ENCODE data around the gene LRRC41.

Gene LRRC41

GRCh38 chr1:46315669-46316403 lies 12.4 kb upstream of the LRRC41 start:
- in situ Hi-C loops (cut with HindIII; ENCODE audit: low pct_unique_long_range_greater_than_20kb, low sequenced_read_pairs) = no loop called here
- TF ChIP-seq JUND (IDR thresholded peaks at IDR 0.05; ENCODE audit: low read depth) = no peak
- no peak for DNase-seq (ENCODE audit: low read depth in 1 of 2, low spot score in 1 of 2)

DNA sequence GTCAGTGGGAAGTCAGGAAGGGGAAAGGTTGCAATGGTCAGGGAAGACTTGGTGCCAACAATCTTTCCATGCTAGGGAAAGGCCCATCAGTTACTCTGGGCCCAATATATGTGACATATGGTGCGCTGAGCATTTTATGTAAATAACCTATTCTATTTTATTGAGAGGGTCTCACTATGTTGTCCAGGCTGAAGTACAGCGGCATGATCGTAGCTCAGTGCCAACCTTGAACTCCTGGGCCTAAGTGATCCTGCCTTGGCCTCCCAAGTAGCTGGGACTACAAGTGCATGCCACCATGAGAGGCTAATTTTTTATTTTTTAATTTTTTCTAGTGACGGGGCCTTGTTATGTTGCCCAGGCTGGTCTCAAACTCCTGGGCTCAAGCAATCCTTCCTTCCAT lies 6.9 kb upstream of the LRRC41 start:
- DNase-seq (ENCODE audit: low read depth in 1 of 2, low spot score in 1 of 2) = no peak

GRCh38 chr1:46309401-46310159 lies 6.2 kb upstream of the LRRC41 start:
- no peak for TF ChIP-seq JUND (IDR thresholded peaks at IDR 0.05; ENCODE audit: low read depth)
- in situ Hi-C loops (cut with HindIII; ENCODE audit: low pct_unique_long_range_greater_than_20kb, low sequenced_read_pairs) = no loop called here
- DNase-seq (ENCODE audit: low read depth in 1 of 2, low spot score in 1 of 2) = no peak

More for the DNA sequence above, 6.9 kb upstream of the LRRC41 start:
- TF ChIP-seq JUND (IDR thresholded peaks at IDR 0.05; ENCODE audit: low read depth) = no peak
- in situ Hi-C loops (cut with HindIII; ENCODE audit: low pct_unique_long_range_greater_than_20kb, low sequenced_read_pairs) = no loop called here

DNA sequence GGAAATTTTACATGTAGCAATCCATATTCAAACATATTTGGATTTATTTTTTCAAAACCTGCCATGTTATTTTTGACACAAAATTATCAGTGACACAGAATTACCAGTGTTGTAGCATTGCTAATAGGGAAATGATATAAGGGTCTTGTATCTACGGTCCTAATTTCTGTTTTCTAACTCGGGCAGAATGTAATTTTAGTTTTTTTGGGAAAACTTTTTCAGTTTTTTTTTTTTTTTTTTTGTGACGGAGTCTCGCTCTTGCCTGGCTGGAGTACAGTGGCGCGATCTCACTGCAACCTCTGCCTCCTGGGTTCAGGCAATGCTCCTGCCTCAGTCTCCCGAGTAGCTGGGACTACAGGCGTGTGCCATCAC lies 2.7 kb upstream of the LRRC41 start:
- no peak for TF ChIP-seq JUND (IDR thresholded peaks at IDR 0.05; ENCODE audit: low read depth)
- in situ Hi-C loops (cut with HindIII; ENCODE audit: low pct_unique_long_range_greater_than_20kb, low sequenced_read_pairs) = no loop called here
- DNase-seq (ENCODE audit: low read depth in 1 of 2, low spot score in 1 of 2) = no peak

DNA sequence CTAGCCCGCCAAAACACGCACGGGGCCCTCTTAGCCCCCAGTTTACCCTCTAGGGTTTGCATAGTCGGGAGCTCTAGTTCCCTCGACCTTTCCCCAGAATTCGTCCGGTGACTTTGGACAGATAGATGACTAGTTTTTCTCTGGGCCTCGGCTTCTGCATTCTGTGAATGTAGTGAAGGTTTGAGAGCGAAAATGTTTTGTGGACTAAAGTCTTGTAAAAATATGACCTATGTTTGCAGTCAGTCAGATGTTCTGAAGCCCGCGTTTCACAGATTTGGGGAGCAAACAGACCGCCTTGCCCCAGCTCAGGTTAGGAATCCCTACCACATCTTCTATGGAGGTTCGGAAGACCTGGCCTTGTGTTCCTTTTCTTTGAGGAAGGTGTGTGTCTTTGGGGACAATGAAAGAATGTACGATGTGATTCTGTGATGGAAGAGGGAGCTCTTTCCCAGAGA lies 483 bp upstream of the LRRC41 start:
- TF ChIP-seq JUND (IDR thresholded peaks at IDR 0.05; ENCODE audit: low read depth) = no peak
- peak in 1 of 2 experiments; percentile 13 for DNase-seq (ENCODE audit: low read depth in 1 of 2, low spot score in 1 of 2)
- in situ Hi-C loops (cut with HindIII; ENCODE audit: low pct_unique_long_range_greater_than_20kb, low sequenced_read_pairs) = no loop called here

DNA sequence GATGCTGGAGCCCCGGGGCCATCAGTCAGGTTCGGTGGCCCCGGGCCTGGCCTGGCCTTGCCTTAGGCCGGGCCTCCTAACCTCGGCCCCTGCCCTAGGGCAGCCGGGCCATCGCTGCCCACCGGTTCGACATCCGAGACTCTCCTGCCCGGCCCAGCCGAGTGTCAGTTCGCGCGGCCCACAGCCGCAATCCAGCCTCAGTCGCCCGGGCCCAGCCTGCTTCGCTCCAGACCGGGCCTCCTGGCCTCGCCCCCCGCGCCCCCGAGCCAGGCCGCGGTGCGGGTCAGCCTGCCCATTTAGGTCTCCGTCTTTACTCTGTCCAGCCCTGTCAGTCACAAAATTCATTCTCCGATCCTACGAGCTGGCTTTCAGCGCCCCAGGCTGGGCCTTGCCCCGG lies 777 bp downstream of the LRRC41 start:
- in situ Hi-C loops (cut with HindIII; ENCODE audit: low pct_unique_long_range_greater_than_20kb, low sequenced_read_pairs) = no loop called here
- DNase-seq (ENCODE audit: low read depth in 1 of 2, low spot score in 1 of 2) = no peak
- TF ChIP-seq JUND (IDR thresholded peaks at IDR 0.05; ENCODE audit: low read depth) = no peak

GRCh38 chr1:46301808-46302640 lies 1.4 kb downstream of the LRRC41 start:
- in situ Hi-C loops (cut with HindIII; ENCODE audit: low pct_unique_long_range_greater_than_20kb, low sequenced_read_pairs) = no loop called here
- peak in 1 of 2 experiments; percentile 30 for DNase-seq (ENCODE audit: low read depth in 1 of 2, low spot score in 1 of 2)
- TF ChIP-seq JUND (IDR thresholded peaks at IDR 0.05; ENCODE audit: low read depth) = no peak

DNA sequence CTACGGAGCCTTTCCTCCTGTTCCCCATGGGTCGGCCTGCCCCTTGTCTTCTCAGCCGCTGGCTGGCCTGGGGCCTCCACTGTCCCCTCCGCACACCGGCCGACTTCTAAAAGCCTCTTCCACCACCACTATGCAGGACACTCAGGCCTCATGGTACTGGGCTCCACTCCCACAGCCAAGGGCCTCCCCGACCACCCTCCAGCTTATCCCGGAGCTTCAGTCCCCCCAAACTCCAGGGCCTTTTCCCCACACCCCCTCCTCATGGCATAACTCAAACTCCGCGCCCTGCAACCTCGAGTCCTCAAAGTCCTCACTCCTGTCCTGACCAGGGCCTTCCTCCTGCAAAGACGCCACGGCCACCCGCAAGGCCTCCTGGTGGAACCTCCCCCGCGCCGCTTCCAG lies 2.0 kb downstream of the LRRC41 start:
- in situ Hi-C loops (cut with HindIII; ENCODE audit: low pct_unique_long_range_greater_than_20kb, low sequenced_read_pairs) = no loop called here
- DNase-seq (ENCODE audit: low read depth in 1 of 2, low spot score in 1 of 2) = no peak
- TF ChIP-seq JUND (IDR thresholded peaks at IDR 0.05; ENCODE audit: low read depth) = no peak

GRCh38 chr1:46300673-46301405 lies 2.6 kb downstream of the LRRC41 start:
- no peak for TF ChIP-seq JUND (IDR thresholded peaks at IDR 0.05; ENCODE audit: low read depth)
- DNase-seq (ENCODE audit: low read depth in 1 of 2, low spot score in 1 of 2) = no peak
- in situ Hi-C loops (cut with HindIII; ENCODE audit: low pct_unique_long_range_greater_than_20kb, low sequenced_read_pairs) = no loop called here

GRCh38 chr1:46298387-46298786 lies 5.0 kb downstream of the LRRC41 start:
- in situ Hi-C loops (cut with HindIII; ENCODE audit: low pct_unique_long_range_greater_than_20kb, low sequenced_read_pairs) = no loop called here
- TF ChIP-seq JUND (IDR thresholded peaks at IDR 0.05; ENCODE audit: low read depth) = no peak
- DNase-seq (ENCODE audit: low read depth in 1 of 2, low spot score in 1 of 2) = no peak

GRCh38 chr1:46295306-46295705 lies 8.1 kb downstream of the LRRC41 start:
- in situ Hi-C loops (cut with HindIII; ENCODE audit: low pct_unique_long_range_greater_than_20kb, low sequenced_read_pairs) = no loop called here
- no peak for TF ChIP-seq JUND (IDR thresholded peaks at IDR 0.05; ENCODE audit: low read depth)
- DNase-seq (ENCODE audit: low read depth in 1 of 2, low spot score in 1 of 2) = no peak

GRCh38 chr1:46289976-46290375 lies 13.4 kb downstream of the LRRC41 start:
- no peak for TF ChIP-seq JUND (IDR thresholded peaks at IDR 0.05; ENCODE audit: low read depth)
- no peak for DNase-seq (ENCODE audit: low read depth in 1 of 2, low spot score in 1 of 2)
- in situ Hi-C loops (cut with HindIII; ENCODE audit: low pct_unique_long_range_greater_than_20kb, low sequenced_read_pairs) = no loop called here

All from T47D (cell line).